K562 (cell line): ENCODE results near the gene ZNF513. TPM values are rescaled to one million over a fixed set of nuclear protein-coding genes. Genes with fewer than 3 reads are reported as not detected.

Source experiments
- ATF1 ChIP-seq, 2 experiments: fragments of 450-650 bp in 1 of 2; IDR thresholded peaks; 2 replicates each; pipeline ENCODE4 v1.6.1; 2016; ENCODE audit warnings: missing compliant biosample characterization in 1 of 2, missing genetic modification characterization in 1 of 2
- CBX1 ChIP-seq: sonication (generic); IDR thresholded peaks from 2 replicates; pipeline ENCODE4 v1.6.1; 2016; ENCODE audit warnings: antibody characterized with exemption, low read depth, mild to moderate bottlenecking
- CBX8 ChIP-seq: fragments of 200-600 bp; sonication (generic); IDR thresholded peaks from 2 replicates; pipeline ENCODE4 v1.6.1; 2012; ENCODE audit warnings: borderline replicate concordance, mixed run types, low read depth, mild to moderate bottlenecking, moderate library complexity, mixed read lengths, low read length, control low read depth, inconsistent platforms; ENCODE audit not compliant: poor library complexity, severe bottlenecking; ENCODE audit errors: extremely low read depth
- CC2D1A ChIP-seq: fragments of 450-650 bp; IDR thresholded peaks from 2 replicates; pipeline ENCODE4 v1.6.1; 2017; ENCODE audit warnings: mild to moderate bottlenecking
- FOXJ2 ChIP-seq: fragments of 200-800 bp; sonication (Bioruptor generic); IDR thresholded peaks from 2 replicates; pipeline ENCODE4 v1.6.1; 2016; ENCODE audit warnings: missing genetic modification characterization, missing compliant biosample characterization
- FOXJ3 ChIP-seq: sonication (generic); formaldehyde crosslinking; IDR thresholded peaks from 2 replicates; pipeline ENCODE4 v1.4.0; 2020; ENCODE audit warnings: mild to moderate bottlenecking, missing genetic modification reagents
- FUS ChIP-seq: fragments of 200-400 bp; formaldehyde crosslinking; optimal IDR thresholded peaks from 2 replicates; pipeline ENCODE3; 2017; ENCODE audit warnings: low read depth, low read length
- HDAC6 ChIP-seq: IDR thresholded peaks from 2 replicates; pipeline ENCODE4 v1.6.1; 2012; ENCODE audit warnings: low read depth, mild to moderate bottlenecking, control low read depth, inconsistent platforms, low read length, moderate library complexity
- HMG20B ChIP-seq: fragments of 250-450 bp; sonication (Bioruptor Pico); IDR thresholded peaks from 2 replicates; pipeline ENCODE4 v1.5.0; 2021; ENCODE audit warnings: mild to moderate bottlenecking
- KAT2B ChIP-seq: IDR thresholded peaks from one replicate; pipeline ENCODE4 v1.6.1; 2012; ENCODE audit warnings: low read depth, mild to moderate bottlenecking, control low read depth, inconsistent platforms, low read length, moderate library complexity
- PHF20 ChIP-seq: fragments of 450-650 bp; IDR thresholded peaks from 2 replicates; pipeline ENCODE4 v1.6.1; 2018; ENCODE audit not compliant: partially characterized antibody
- POLR3A ChIP-seq: IDR thresholded peaks from 2 replicates; pipeline ENCODE4 v1.6.1; 2011; ENCODE audit warnings: borderline replicate concordance, mild to moderate bottlenecking, moderate library complexity; ENCODE audit not compliant: insufficient read length, insufficient read depth; ENCODE audit errors: extremely low read depth
- RBM14 ChIP-seq: fragments of 200-400 bp; formaldehyde crosslinking; IDR thresholded peaks from 2 replicates; pipeline ENCODE4 v1.6.1; 2018; ENCODE audit warnings: low read depth, mild to moderate bottlenecking, low read length, moderate library complexity, borderline replicate concordance; ENCODE audit not compliant: insufficient read depth
- RBM39 ChIP-seq: fragments of 200-400 bp; formaldehyde crosslinking; optimal IDR thresholded peaks from 2 replicates; pipeline ENCODE3; 2018; ENCODE audit warnings: low read depth, low read length
- SRSF9 ChIP-seq: fragments of 200-400 bp; formaldehyde crosslinking; IDR thresholded peaks from 2 replicates; pipeline ENCODE4 v1.6.1; 2017; ENCODE audit warnings: low read depth, low read length, borderline replicate concordance
- TAF9B ChIP-seq: fragments of 450-650 bp; IDR thresholded peaks from 2 replicates; pipeline ENCODE4 v1.6.1; 2018; ENCODE audit warnings: mild to moderate bottlenecking; ENCODE audit not compliant: partially characterized antibody
- XRCC4 ChIP-seq: IDR thresholded peaks from one replicate; pipeline ENCODE4 v1.6.1; 2011; ENCODE audit not compliant: insufficient read depth, insufficient read length; ENCODE audit errors: extremely low read depth
- ZBTB2 ChIP-seq: fragments of 450-650 bp; IDR thresholded peaks from 2 replicates; pipeline ENCODE4 v1.6.1; 2016; ENCODE audit warnings: antibody characterized with exemption
- ZBTB49 ChIP-seq: sonication (generic); formaldehyde crosslinking; IDR thresholded peaks from 2 replicates; pipeline ENCODE4 v1.8.0; 2022; ENCODE audit warnings: missing genetic modification reagents, mild to moderate bottlenecking, borderline replicate concordance
- ZBTB7A ChIP-seq: IDR thresholded peaks from 2 replicates; pipeline ENCODE4 v1.6.1; 2011; ENCODE audit warnings: low read depth, mild to moderate bottlenecking, low read length, moderate library complexity, borderline replicate concordance; ENCODE audit not compliant: control insufficient read depth
- ZBTB9 ChIP-seq: fragments of 450-650 bp; formaldehyde crosslinking; IDR thresholded peaks from 2 replicates; pipeline ENCODE4 v1.4.0; 2020; ENCODE audit warnings: mild to moderate bottlenecking, moderate library complexity
- ZNF133 ChIP-seq: fragments of 250-450 bp; sonication (Bioruptor Pico); IDR thresholded peaks from 2 replicates; pipeline ENCODE4 v1.4.0; 2020; ENCODE audit warnings: mild to moderate bottlenecking
- ZNF717 ChIP-seq: fragments of 250-450 bp; sonication (Bioruptor Pico); IDR thresholded peaks from 2 replicates; pipeline ENCODE4 v1.5.0; 2021
- polyA plus RNA-seq, 8 experiments: library from polyadenylated mRNA; depleted of rRNA in 4 of 8; stranded (reverse) in 5 of 8; unstranded in 3 of 8; fragments of >200 nt; fragmentation: Nextera tagmentation in 2 of 8; fragmentation: Illumina TruSeq in 1 of 8; extraction: Ambion mirVana in 2 of 8; extraction: Trizol in 1 of 8; gene quantifications; 2 replicates each; pipeline versions ENCODE4 v1.2.1 to v1.2.3, GENCODE V29; 2011 to 2014; ENCODE audit warnings: inconsistent platforms in 1 of 8, missing spikeins in 1 of 8
- total RNA-seq, 7 experiments: library from RNA; depleted of rRNA in 6 of 7; stranded (reverse); fragments of >200 nt in 6 of 7; fragmentation: Illumina TruSeq in 2 of 7; extraction: Trizol in 2 of 7; gene quantifications; 2 replicates each; pipeline versions ENCODE4 v1.2.1 to v1.2.3, GENCODE V29; 2011 to 2021; ENCODE audit warnings: low replicate concordance in 1 of 7

The ZNF513 gene
- total and polyA plus RNA-seq, 9 of the 15 experiments (the other 6 are each of a cell fraction or from before 2014, with no cell fraction given) = 0.04 to 13.6 (median 4.4) TPM

GRCh38 chr2:27370026-27370815, 10.3 kb downstream of the ZNF513 start, which contains the start of the genes EIF2B4 and SNX17 (continued):
- no peak for TF ChIP-seq XRCC4
- TF ChIP-seq HMG20B = no peak
- no peak; the same call in 1 of the 2 replicates for TF ChIP-seq ATF1 (CRISPR knock-in tag; IDR thresholded peaks at IDR 0.05)
- peak; percentile 96 for TF ChIP-seq ATF1 (tag; IDR thresholded peaks at IDR 0.05)
- peak; percentile 81; the same call in 1 of the 2 replicates for TF ChIP-seq FOXJ2 (tag)
- TF ChIP-seq ZBTB49 (CRISPR knock-in tag) = no peak; the same call in 1 of the 2 replicates
- TF ChIP-seq PHF20 = peak; percentile 65
- TF ChIP-seq ZBTB2 = peak; percentile 56; the same call in 1 of the 2 replicates
- no peak for TF ChIP-seq ZNF717 (CRISPR knock-in tag)
- no peak for TF ChIP-seq ZNF133
- TF ChIP-seq KAT2B = peak; percentile 56
- TF ChIP-seq FUS = no peak
- no peak for TF ChIP-seq ZBTB9 (CRISPR knock-in tag)
- no peak for TF ChIP-seq FOXJ3 (CRISPR knock-in tag)
- no peak for TF ChIP-seq SRSF9
- no peak for TF ChIP-seq CBX1
- TF ChIP-seq CC2D1A = no peak
- no peak for TF ChIP-seq POLR3A
- TF ChIP-seq RBM39 = no peak
- TF ChIP-seq CBX8 = no peak
- peak; percentile 72; the same call in 1 of the 2 replicates for TF ChIP-seq ZBTB7A
- TF ChIP-seq RBM14 = 0 out of 2 replicates have a peak, but pooled peaks have one; percentile 70
- peak; percentile 88 for TF ChIP-seq TAF9B
- 0 out of 2 replicates have a peak, but pooled peaks have one; percentile 61 for TF ChIP-seq HDAC6
